H1 (cell line): ENCODE measurements around the gene TCEANC2. TPM values are rescaled to one million over a fixed set of nuclear protein-coding genes. Genes with fewer than 3 reads are reported as not detected.

ENCODE experiments used
- CTCF ChIA-PET: fragments of 300-600 bp; sonication (Branson Sonifier 250); formaldehyde crosslinking; loops from one replicate; lab custom pipeline; 2021; ENCODE audit not compliant: partially characterized antibody; lab: Charles Lee
- POLR2A ChIA-PET: fragments of 300-600 bp; sonication (Branson Sonifier 250); formaldehyde crosslinking; loops from one replicate; lab custom pipeline; 2021; ENCODE audit warnings: inconsistent platforms; ENCODE audit not compliant: partially characterized antibody; lab: Charles Lee
- DNase-seq, 2 experiments: peaks; one replicate each; pipeline versions ENCODE4 v3.0.0 to v3.0.0-alpha.2; 2010 to 2022; ENCODE audit warnings: low spot score in 2 of 2, low read depth in 1 of 2, mixed read lengths in 1 of 2
- FAIRE-seq: peaks from 2 replicates; lab custom pipeline; 2011; peaks lifted over from hg19 to GRCh38; lab: Jason Lieb, UNC
- H2AFZ ChIP-seq: 2 replicates; pipeline ENCODE4 v1.8.1; 2012; ENCODE audit warnings: low read length, inconsistent platforms
- H2AK5ac ChIP-seq: 2 replicates; pipeline ENCODE4 v1.6.1; 2013; ENCODE audit warnings: low read depth, low read length
- H2BK120ac ChIP-seq: replicated peaks from 2 replicates; pipeline ENCODE3; 2013; ENCODE audit warnings: low read depth, low read length, inconsistent platforms
- H2BK12ac ChIP-seq: 2 replicates; pipeline ENCODE4 v1.6.1; 2013; ENCODE audit warnings: low read depth, low read length
- H2BK15ac ChIP-seq: 2 replicates; pipeline ENCODE4 v1.6.1; 2013; ENCODE audit warnings: low read length
- H2BK20ac ChIP-seq: 2 replicates; pipeline ENCODE4 v1.6.1; 2013; ENCODE audit warnings: low read length
- H2BK5ac ChIP-seq: 2 replicates; pipeline ENCODE4 v1.6.1; 2013; ENCODE audit warnings: low read depth, low read length
- H3K14ac ChIP-seq: 2 replicates; pipeline ENCODE4 v1.6.1; 2013; ENCODE audit warnings: inconsistent platforms; ENCODE audit not compliant: insufficient read length
- H3K18ac ChIP-seq: 2 replicates; pipeline ENCODE4 v1.6.1; 2013; ENCODE audit warnings: low read length; ENCODE audit errors: extremely low read depth
- H3K23ac ChIP-seq: 2 replicates; pipeline ENCODE4 v1.6.1; 2013; ENCODE audit warnings: inconsistent platforms; ENCODE audit not compliant: insufficient read length
- H3K23me2 ChIP-seq: 2 replicates; pipeline ENCODE4 v1.6.1; 2013; ENCODE audit warnings: low read depth, low read length
- H3K27ac ChIP-seq: 2 replicates; pipeline ENCODE4 v1.6.1; 2011; ENCODE audit warnings: low read depth, low read length, inconsistent platforms
- H3K27me3 ChIP-seq, 4 experiments: replicated peaks in 1 of 4; 1 replicate in 1 of 4; 2 replicates in 3 of 4; pipeline versions ENCODE4 v1.6.1 to v1.8.1; 2011 to 2013; ENCODE audit warnings: low read length in 3 of 4, mild to moderate bottlenecking in 3 of 4, inconsistent platforms in 2 of 4, mixed read lengths in 2 of 4, moderate library complexity in 1 of 4; ENCODE audit not compliant: control insufficient read depth in 3 of 4, insufficient read depth in 3 of 4; ENCODE audit errors: extremely low read depth in 1 of 4
- H3K36me3 ChIP-seq, 4 experiments: 2 replicates each; pipeline versions ENCODE4 v1.6.1 to v1.8.1; 2011 to 2013; ENCODE audit warnings: mild to moderate bottlenecking in 4 of 4, low read length in 3 of 4, moderate library complexity in 2 of 4, control low read depth in 1 of 4, inconsistent platforms in 1 of 4; ENCODE audit not compliant: insufficient read depth in 4 of 4, control insufficient read depth in 2 of 4
- H3K4ac ChIP-seq: replicated peaks from 2 replicates; pipeline ENCODE3; 2013; ENCODE audit warnings: low read length, low read depth, mixed read lengths, inconsistent platforms; ENCODE audit not compliant: insufficient read length
- H3K4me1 ChIP-seq, 4 experiments: replicated peaks in 1 of 4; 1 replicate in 1 of 4; 2 replicates in 3 of 4; pipeline versions ENCODE4 v1.6.1 to v1.8.1; 2011 to 2013; ENCODE audit warnings: low read length in 3 of 4, inconsistent platforms in 2 of 4, mixed read lengths in 1 of 4; ENCODE audit not compliant: insufficient read depth in 4 of 4, control insufficient read depth in 3 of 4
- H3K4me2 ChIP-seq, 2 experiments: 2 replicates each; pipeline versions ENCODE4 v1.6.1 to v1.8.1; 2011 to 2013; ENCODE audit warnings: low read depth in 2 of 2, low read length in 2 of 2, control low read depth in 1 of 2, inconsistent platforms in 1 of 2, mild to moderate bottlenecking in 1 of 2; ENCODE audit not compliant: insufficient read depth in 1 of 2
- H3K4me3 ChIP-seq, 4 experiments: fragments of 200-600, 300-600 bp in 1 of 4; sonication (generic), shearing (Covaris generic), sonication (Bioruptor Twin) in 1 of 4; 2 replicates each; pipeline versions ENCODE4 v1.5.1 to v1.8.1; 2011 to 2016; ENCODE audit warnings: low read length in 4 of 4, low read depth in 3 of 4, control low read depth in 2 of 4, inconsistent platforms in 2 of 4, mild to moderate bottlenecking in 2 of 4, mixed read lengths in 1 of 4, moderate library complexity in 1 of 4; ENCODE audit not compliant: insufficient read depth in 2 of 4; ENCODE audit errors: extremely low read depth in 1 of 4
- H3K56ac ChIP-seq: replicated peaks from 2 replicates; pipeline ENCODE3; 2013; ENCODE audit warnings: low read depth, mild to moderate bottlenecking, mixed read lengths, low read length, inconsistent platforms; ENCODE audit not compliant: insufficient read length
- H3K79me1 ChIP-seq: 2 replicates; pipeline ENCODE4 v1.6.1; 2013; ENCODE audit warnings: low read depth, low read length, control low read depth
- H3K79me2 ChIP-seq, 2 experiments: 2 replicates each; pipeline versions ENCODE4 v1.6.1 to v1.8.1; 2012 to 2013; ENCODE audit warnings: low read length in 2 of 2, mild to moderate bottlenecking in 2 of 2, inconsistent platforms in 1 of 2; ENCODE audit not compliant: insufficient read depth in 2 of 2, control insufficient read depth in 1 of 2
- H3K9ac ChIP-seq, 4 experiments: replicated peaks in 1 of 4; 1 replicate in 1 of 4; 2 replicates in 3 of 4; pipeline versions ENCODE4 v1.6.1 to v1.8.1; 2011 to 2013; ENCODE audit warnings: low read depth in 3 of 4, low read length in 3 of 4, control low read depth in 2 of 4, mild to moderate bottlenecking in 2 of 4, moderate library complexity in 2 of 4, inconsistent platforms in 1 of 4; ENCODE audit errors: extremely low read depth in 1 of 4
- H3K9me3 ChIP-seq, 2 experiments: 2 replicates each; pipeline versions ENCODE4 v1.6.1 to v1.8.1; 2012 to 2013; ENCODE audit warnings: mild to moderate bottlenecking in 2 of 2, moderate library complexity in 2 of 2, control low read depth in 1 of 2, inconsistent platforms in 1 of 2, low read depth in 1 of 2, low read length in 1 of 2, mixed read lengths in 1 of 2; ENCODE audit not compliant: insufficient read depth in 2 of 2
- H4K20me1 ChIP-seq, 2 experiments: replicated peaks in 1 of 2; 2 replicates each; pipeline versions ENCODE3 to v1.8.1; 2011 to 2013; ENCODE audit warnings: inconsistent platforms in 2 of 2, low read length in 2 of 2, mild to moderate bottlenecking in 1 of 2; ENCODE audit not compliant: insufficient read depth in 2 of 2, control insufficient read depth in 1 of 2
- H4K5ac ChIP-seq: 2 replicates; pipeline ENCODE4 v1.6.1; 2013; ENCODE audit warnings: low read length, low read depth, mixed read lengths, inconsistent platforms; ENCODE audit not compliant: insufficient read length
- H4K8ac ChIP-seq: 2 replicates; pipeline ENCODE4 v1.8.0; 2013; ENCODE audit warnings: mild to moderate bottlenecking, moderate library complexity, low read length, inconsistent platforms; ENCODE audit not compliant: insufficient read depth; ENCODE audit errors: extremely low read depth
- H4K91ac ChIP-seq: replicated peaks from 2 replicates; pipeline ENCODE3; 2013; ENCODE audit warnings: low read length, mixed read lengths, inconsistent platforms; ENCODE audit not compliant: insufficient read length
- BACH1 ChIP-seq: IDR thresholded peaks from 2 replicates; pipeline ENCODE4 v1.6.1; 2012; ENCODE audit warnings: low read length, improper control_type of control experiment
- BCL11A ChIP-seq, 2 experiments: IDR thresholded peaks; one replicate each; pipeline ENCODE4 v1.6.1; 2011; ENCODE audit warnings: low read depth in 2 of 2, low read length in 2 of 2, mild to moderate bottlenecking in 2 of 2
- CHD1 ChIP-seq: IDR thresholded peaks from 2 replicates; pipeline ENCODE4 v1.6.1; 2012; ENCODE audit warnings: low read depth, low read length, improper control_type of control experiment
- CHD2 ChIP-seq: IDR thresholded peaks from 2 replicates; pipeline ENCODE4 v1.6.1; 2012; ENCODE audit warnings: low read length, improper control_type of control experiment
- PHF8 ChIP-seq: fragments of 200-600 bp; sonication (generic); conservative IDR thresholded peaks from 2 replicates; pipeline ENCODE4 v1.7.1; 2012; ENCODE audit warnings: low read depth, mild to moderate bottlenecking, inconsistent platforms, low read length, moderate library complexity
- SIN3A ChIP-seq, 2 experiments: IDR thresholded peaks in 1 of 2; conservative IDR thresholded peaks in 1 of 2; 2 replicates each; pipeline ENCODE4 v1.6.1; 2011 to 2012; ENCODE audit warnings: low read length in 2 of 2, improper control_type of control experiment in 1 of 2, low read depth in 1 of 2, mild to moderate bottlenecking in 1 of 2
- TAF7 ChIP-seq: optimal IDR thresholded peaks from 2 replicates; pipeline ENCODE3; 2011; ENCODE audit warnings: low read depth, mild to moderate bottlenecking, inconsistent platforms, low read length, moderate library complexity, borderline replicate concordance
- WGBS, 2 experiments: shearing (Covaris generic) in 1 of 2; methylation state at CpG; one replicate each; pipeline versions ENCODE4 v1.1.6 to v1.1.7; 2013 to 2015; ENCODE audit warnings: low lambda C conversion rate in 2 of 2, mixed read lengths in 2 of 2, inconsistent platforms in 1 of 2, low coverage in 1 of 2, missing lambda C conversion rate in 1 of 2; ENCODE audit not compliant: insufficient replicate concordance in 2 of 2, insufficient coverage in 1 of 2, insufficient read length in 1 of 2; ENCODE audit errors: extremely low coverage in 1 of 2, missing lambda C conversion rate in 1 of 2; 5-methylcytosine and 5-hydroxymethylcytosine counted together
- polyA plus RNA-seq, 7 experiments: library from polyadenylated mRNA; depleted of rRNA in 3 of 7; stranded (reverse) in 5 of 7; unstranded in 2 of 7; fragments of >200 nt in 5 of 7; fragments of 200-250 nt in 2 of 7; gene quantifications; 1 replicate in 5 of 7; 2 replicates in 1 of 7; 4 replicates in 1 of 7; pipeline versions ENCODE4 v1.2.1 to v1.2.3, GENCODE V29; 2011 to 2013; ENCODE audit warnings: missing spikeins in 2 of 7, mixed read lengths in 2 of 7
- total RNA-seq: library from RNA; stranded (reverse); fragmentation: NEBNext Ultra II Directional; extraction: Animal tissue kit (Norgen Biotek cat#: 25700); gene quantifications from 2 replicates; pipeline ENCODE4 v1.2.1, GENCODE V29; 2021
- TF ChIP-seq, protein P1 (sequence below): IDR thresholded peaks from 2 replicates; pipeline ENCODE4 v1.6.1; 2012; ENCODE audit warnings: inconsistent platforms

TCEANC2 gene
- total and polyA plus RNA-seq, 2 of the 8 experiments (the other 6 are each of a cell fraction or from before 2014, with no cell fraction given): 4.2 to 8.2 TPM

DNA sequence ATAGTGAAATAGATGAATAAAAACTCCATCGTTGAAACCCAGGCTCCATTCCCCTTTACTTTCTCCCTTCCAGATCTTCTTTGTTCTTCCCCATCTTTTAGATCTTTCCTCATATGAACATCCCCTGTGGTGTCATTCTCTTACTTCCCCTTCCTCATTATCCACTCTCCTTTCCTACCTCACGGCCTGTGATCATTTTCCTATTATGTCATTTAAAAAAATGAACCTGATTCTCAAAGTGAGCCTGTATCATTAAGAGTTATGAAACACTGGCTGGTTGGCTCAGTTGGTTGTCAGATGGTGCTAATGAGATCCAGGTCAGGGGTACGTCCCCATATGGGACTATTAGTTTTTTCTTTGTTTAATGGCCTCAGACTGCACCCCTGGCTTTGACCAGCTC, 38.3 kb downstream of the TCEANC2 start:
- H2BK120ac ChIP-seq: no peak overlapping the region
- H2BK20ac ChIP-seq: no peak overlapping the region
- no peak overlapping the region for H2BK15ac ChIP-seq
- no peak overlapping the region for H2BK5ac ChIP-seq
- H4K8ac ChIP-seq: no peak overlapping the region
- no peak overlapping the region for H2AFZ ChIP-seq
- no peaks in the 10 kb centered on the region for H3K79me1 ChIP-seq
- H3K4me1 ChIP-seq: no peaks in the 10 kb centered on the region; a peak in 1 of 7 replicates
- no peak for DNase-seq
- H2BK12ac ChIP-seq: no peak overlapping the region
- no peak overlapping the region for H3K4me3 ChIP-seq
- H3K18ac ChIP-seq: no peak overlapping the region
- H3K36me3 ChIP-seq: no peaks in the 10 kb centered on the region
- no peak overlapping the region for H3K27ac ChIP-seq
- H4K5ac ChIP-seq: no peak overlapping the region
- H4K91ac ChIP-seq: no peak overlapping the region
- H3K23ac ChIP-seq: no peak overlapping the region
- 89% methylated on average over 3 of the region's 3 CpGs; no CpG with 5 or more reads in 1 of the 2 experiments for WGBS, 2 experiments
- ChIA-PET CTCF (interaction anchor here (0.9 to 1.5 kb wide), 3 partner anchors 26 to 72 kb away, joined by 3 read pairs; no protein-coding TSS in a partner anchor), POLR2A (no interaction called here)
- H3K9ac ChIP-seq: no peak overlapping the region
- no peaks in the 10 kb centered on the region for H3K27me3 ChIP-seq
- H3K23me2 ChIP-seq: no peaks in the 10 kb centered on the region
- no peaks in the 10 kb centered on the region for H3K79me2 ChIP-seq
- no peaks in the 10 kb centered on the region for H3K9me3 ChIP-seq
- H2AK5ac ChIP-seq: no peak overlapping the region
- no peak for FAIRE-seq
- H4K20me1 ChIP-seq: no peaks in the 10 kb centered on the region
- H3K4ac ChIP-seq: no peak overlapping the region
- no peak overlapping the region for H3K14ac ChIP-seq
- H3K4me2 ChIP-seq: no peak overlapping the region
- no peak overlapping the region for H3K56ac ChIP-seq
- no peak for TF ChIP-seq CHD1
- TF ChIP-seq SIN3A (conservative IDR thresholded peaks at IDR 0.05 in 1 of 2, IDR thresholded peaks at IDR 0.05 in 1 of 2; ENCODE audit: low read depth in 1 of 2, low read length in 2 of 2): no peak
- no peak for TF ChIP-seq CHD2
- TF ChIP-seq, protein P1, sequence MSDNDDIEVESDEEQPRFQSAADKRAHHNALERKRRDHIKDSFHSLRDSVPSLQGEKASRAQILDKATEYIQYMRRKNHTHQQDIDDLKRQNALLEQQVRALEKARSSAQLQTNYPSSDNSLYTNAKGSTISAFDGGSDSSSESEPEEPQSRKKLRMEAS: no peak
- TF ChIP-seq BCL11A (IDR thresholded peaks at IDR 0.05; ENCODE audit: low read depth in 2 of 2, low read length in 2 of 2): no peak
- TF ChIP-seq TAF7: no peak
- no peak for TF ChIP-seq BACH1
- TF ChIP-seq PHF8: no peak
